Measurements from ENCODE around the gene GPR25.

Gene GPR25

DNA sequence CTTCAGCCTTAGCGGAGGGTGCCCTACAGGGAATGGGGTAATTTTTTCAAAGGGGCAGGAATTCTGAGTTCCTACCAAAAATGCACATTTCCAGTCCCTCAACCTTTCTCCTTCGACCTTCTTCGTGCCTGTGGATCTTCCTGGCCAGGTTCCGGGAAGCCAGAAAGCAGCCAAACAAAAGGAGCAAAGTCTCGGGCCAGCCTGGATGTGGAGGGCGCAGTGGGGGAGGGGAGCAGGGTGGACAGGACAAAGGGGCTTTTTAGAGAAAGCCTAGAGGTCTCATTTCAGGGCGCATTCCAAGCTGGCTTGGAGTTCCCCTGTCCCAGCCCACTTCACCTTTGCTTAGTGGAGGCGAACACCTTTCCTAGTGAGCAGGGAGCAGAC, 19.0 kb downstream of the GPR25 start:
- Mint-ChIP-seq H3K9me3 (no peaks in the 10 kb centered on the region), H3K27me3 (peaks cover 32% of the 10 kb centered on the region), H3K4me1 (peaks cover 48% of the 10 kb centered on the region), H3K27ac (ENCODE audit: low read depth) (no peak overlapping the region), H3K4me3 (peak overlapping the region; percentile 75), H3K36me3 (ENCODE audit: insufficient read depth) (peaks cover 8% of the 10 kb centered on the region)
- DNase-seq (ENCODE audit: low spot score in 2 of 2), result no peak
- no peak for ATAC-seq (replicated peaks; ENCODE audit: extremely low read depth, poor library complexity, severe bottlenecking)

DNA sequence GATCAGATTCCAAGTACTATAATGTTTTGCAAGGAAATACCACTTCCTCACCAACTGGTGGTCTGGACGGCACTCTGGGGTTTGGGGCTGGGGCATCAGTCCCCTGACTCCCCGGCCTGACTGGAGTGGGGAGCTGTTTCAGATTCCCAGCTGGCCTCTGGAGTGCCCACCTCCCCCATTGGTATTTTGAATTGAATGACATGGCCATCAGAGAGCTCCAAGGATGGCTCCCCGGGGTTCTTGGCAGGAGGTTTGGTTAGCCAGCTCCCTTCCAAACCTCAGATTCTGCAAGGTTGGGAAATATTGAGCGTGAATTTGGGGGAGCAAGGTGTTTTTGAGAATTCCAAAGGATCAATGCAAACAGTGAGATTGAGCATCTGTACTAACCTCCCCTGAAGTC, 19.8 kb downstream of the GPR25 start:
- ATAC-seq (replicated peaks; ENCODE audit: extremely low read depth, poor library complexity, severe bottlenecking) (no peak), DNase-seq (ENCODE audit: low spot score in 2 of 2) (no peak)
- H3K27me3 Mint-ChIP-seq, result peaks cover 33% of the 10 kb centered on the region
- H3K9me3 Mint-ChIP-seq, result no peaks in the 10 kb centered on the region
- no peak overlapping the region for H3K27ac Mint-ChIP-seq (ENCODE audit: low read depth)
- peaks cover 9% of the 10 kb centered on the region for H3K36me3 Mint-ChIP-seq (ENCODE audit: insufficient read depth)
- peaks cover 41% of the 10 kb centered on the region for H3K4me1 Mint-ChIP-seq
- no peak overlapping the region for H3K4me3 Mint-ChIP-seq

DNA sequence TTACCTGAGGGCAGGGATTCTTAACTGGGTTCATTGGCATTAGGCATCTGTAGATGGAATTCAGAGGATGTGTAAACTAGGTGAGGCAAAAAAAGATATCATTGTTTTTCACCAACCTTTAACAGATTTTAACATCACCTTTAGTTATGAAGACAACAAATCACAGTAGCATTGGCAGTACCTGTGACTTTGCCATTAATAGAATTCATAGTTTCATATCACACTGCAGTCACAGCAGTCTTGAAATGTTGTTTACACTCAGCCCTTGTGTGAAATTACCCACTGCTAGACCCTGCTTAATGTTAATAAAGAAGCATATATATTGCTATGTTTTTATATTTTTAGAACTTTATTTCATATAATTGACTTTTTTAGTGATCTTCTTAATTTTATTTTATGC, 20.2 kb downstream of the GPR25 start:
- Mint-ChIP-seq H3K9me3 (no peaks in the 10 kb centered on the region), H3K4me3 (no peak overlapping the region), H3K27ac (ENCODE audit: low read depth) (no peak overlapping the region), H3K27me3 (peaks cover 37% of the 10 kb centered on the region), H3K36me3 (ENCODE audit: insufficient read depth) (peaks cover 9% of the 10 kb centered on the region), H3K4me1 (peaks cover 37% of the 10 kb centered on the region)
- ATAC-seq (replicated peaks; ENCODE audit: extremely low read depth, poor library complexity, severe bottlenecking) (no peak), DNase-seq (ENCODE audit: low spot score in 2 of 2) (no peak)

DNA sequence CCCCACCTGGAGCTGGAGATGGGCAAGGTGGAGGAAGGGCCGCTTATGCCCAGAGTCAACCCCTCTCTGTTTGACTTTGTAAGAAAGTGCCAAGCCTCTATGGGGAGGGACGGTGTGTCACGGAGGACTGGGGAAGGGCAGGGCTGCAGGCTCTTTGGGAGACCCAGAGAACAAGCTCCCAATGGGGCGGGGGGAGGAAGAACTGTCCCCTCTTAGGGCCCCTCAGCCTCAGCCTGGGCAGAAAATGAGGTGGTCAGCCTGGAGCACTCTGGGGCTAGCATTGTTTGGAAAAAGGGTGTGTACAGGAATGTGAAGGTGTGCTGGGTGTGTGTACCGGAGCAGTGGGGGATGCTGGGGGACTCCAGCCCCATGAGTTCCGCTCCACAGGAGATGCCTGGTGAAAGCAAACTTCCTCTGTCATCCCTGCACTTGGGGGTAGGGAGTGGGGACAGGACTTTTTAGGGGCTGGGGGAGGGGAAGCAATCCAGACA, 20.7 kb downstream of the GPR25 start:
- Mint-ChIP-seq H3K9me3 (no peaks in the 10 kb centered on the region), H3K36me3 (ENCODE audit: insufficient read depth) (peaks cover 6% of the 10 kb centered on the region), H3K4me1 (peaks cover 32% of the 10 kb centered on the region), H3K27ac (ENCODE audit: low read depth) (no peak overlapping the region), H3K4me3 (no peak overlapping the region), H3K27me3 (peaks cover 42% of the 10 kb centered on the region)
- ATAC-seq (replicated peaks; ENCODE audit: extremely low read depth, poor library complexity, severe bottlenecking) (no peak), DNase-seq (ENCODE audit: low spot score in 2 of 2) (no peak)

DNA sequence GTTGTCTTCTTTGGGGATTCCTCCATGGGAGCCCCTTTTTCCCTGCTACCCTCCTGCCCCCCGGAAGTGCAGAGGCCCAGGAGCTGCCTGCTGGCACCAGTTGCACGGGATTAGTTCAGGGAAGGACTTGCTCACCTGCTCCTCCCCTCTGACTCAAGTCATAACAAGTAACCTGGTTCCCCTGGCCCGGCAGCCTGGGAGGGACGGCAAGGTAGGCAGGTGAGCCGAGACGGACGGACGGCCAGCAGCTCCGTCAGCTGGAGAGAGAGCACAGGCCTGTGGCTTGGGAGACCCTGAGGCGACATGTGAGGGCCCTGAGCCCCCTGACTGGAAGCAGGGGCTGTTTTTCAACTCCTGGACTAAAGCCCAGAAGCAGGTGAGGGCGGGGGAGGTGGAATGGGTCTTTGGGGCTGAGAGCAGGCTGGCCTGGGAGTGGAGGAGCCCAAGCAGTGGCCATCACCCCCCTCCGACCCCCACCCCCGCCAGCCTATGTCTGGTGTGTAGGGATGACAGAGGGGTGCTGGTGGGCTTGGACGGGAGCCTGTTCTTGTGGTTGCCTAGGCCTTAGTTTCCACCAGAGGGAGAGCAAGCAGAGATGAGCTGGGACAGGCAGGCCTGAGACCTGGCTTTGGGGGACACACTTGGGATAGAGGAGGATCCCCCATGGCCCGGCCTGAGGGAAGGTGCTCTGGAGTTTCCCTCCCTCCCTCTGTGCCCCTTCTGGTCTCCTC, 22.1 kb downstream of the GPR25 start, which contains the start of gene INAVA:
Gene INAVA, plus strand, starts transcription at position 189 of the 731 bp plus-strand sequence. CDS start 3,501 bp downstream, outside the sequence.
- Mint-ChIP-seq H3K9me3 (no peaks in the 10 kb centered on the region), H3K27ac (ENCODE audit: low read depth) (no peak within 1 kb of the TSS), H3K27me3 (peaks cover 44% of the 10 kb centered on the region), H3K4me1 (peaks cover 18% of the 10 kb centered on the region), H3K36me3 (ENCODE audit: insufficient read depth) (peaks cover 1% of the 10 kb centered on the region), H3K4me3 (no peak within 1 kb of the TSS)
- ATAC-seq (replicated peaks; ENCODE audit: extremely low read depth, poor library complexity, severe bottlenecking) (no peak), DNase-seq (ENCODE audit: low spot score in 2 of 2) (no peak)

DNA sequence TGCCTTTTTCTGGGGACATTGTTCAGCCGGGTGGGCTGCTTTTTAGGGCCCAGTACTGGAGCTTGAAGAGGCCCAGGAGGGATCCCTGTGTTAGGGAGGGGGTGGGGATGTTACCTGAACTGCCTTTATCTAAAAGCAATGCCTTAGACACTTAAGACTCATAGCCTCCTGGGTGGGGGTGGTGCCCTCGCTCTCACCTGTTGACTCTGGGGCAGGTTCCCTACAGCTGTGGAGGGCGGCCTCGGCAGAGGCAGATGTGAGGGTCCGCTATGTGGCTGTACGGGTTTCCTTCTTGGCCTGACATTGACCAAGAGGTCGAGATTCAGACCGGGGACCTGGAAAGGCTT, 22.6 kb downstream of the GPR25 start:
- ATAC-seq (replicated peaks; ENCODE audit: extremely low read depth, poor library complexity, severe bottlenecking) (no peak), DNase-seq (ENCODE audit: low spot score in 2 of 2) (no peak)
- Mint-ChIP-seq H3K4me1 (peaks cover 14% of the 10 kb centered on the region), H3K36me3 (ENCODE audit: insufficient read depth) (peaks cover 1% of the 10 kb centered on the region), H3K4me3 (no peak overlapping the region), H3K27me3 (peaks cover 44% of the 10 kb centered on the region), H3K9me3 (no peaks in the 10 kb centered on the region), H3K27ac (ENCODE audit: low read depth) (no peak overlapping the region)

DNA sequence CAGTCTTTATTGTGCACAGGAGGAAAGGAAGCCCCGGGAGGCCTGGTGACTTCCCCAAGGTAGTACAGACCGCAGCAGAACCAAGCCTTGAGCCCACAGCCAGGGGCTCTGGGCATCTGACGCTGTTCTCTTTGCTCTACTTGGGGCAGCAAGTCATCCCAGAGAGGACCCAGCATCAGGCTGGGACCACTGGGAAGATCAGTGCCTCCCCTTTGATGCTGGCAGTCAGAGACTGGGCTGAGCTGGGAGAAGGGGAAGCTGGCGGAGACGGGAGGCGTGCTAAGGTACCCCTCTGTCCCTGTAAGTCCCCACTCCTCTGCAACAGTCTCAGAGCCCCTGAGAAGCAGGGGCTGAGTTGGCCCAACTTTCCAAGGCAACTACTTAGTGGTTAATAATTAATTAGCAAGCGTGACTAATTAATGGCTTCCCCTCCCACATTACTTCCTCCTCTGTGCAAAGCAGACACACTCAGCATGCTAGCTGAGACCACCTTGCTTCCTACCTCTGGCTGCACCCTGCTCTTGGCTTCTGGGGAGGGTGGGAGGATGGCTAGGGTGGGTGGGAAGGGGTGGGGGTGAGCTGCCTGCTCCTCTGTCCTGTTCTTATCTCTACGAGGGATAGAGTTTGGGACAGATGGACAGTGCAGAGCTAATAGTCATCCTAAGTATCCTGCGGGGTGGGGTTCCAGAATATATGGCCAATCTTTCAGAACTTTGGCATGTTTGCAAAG, 23.2 kb downstream of the GPR25 start:
- no peak overlapping the region for H3K4me3 Mint-ChIP-seq
- H3K4me1 Mint-ChIP-seq, result peaks cover 9% of the 10 kb centered on the region
- no peak for ATAC-seq (replicated peaks; ENCODE audit: extremely low read depth, poor library complexity, severe bottlenecking)

DNA sequence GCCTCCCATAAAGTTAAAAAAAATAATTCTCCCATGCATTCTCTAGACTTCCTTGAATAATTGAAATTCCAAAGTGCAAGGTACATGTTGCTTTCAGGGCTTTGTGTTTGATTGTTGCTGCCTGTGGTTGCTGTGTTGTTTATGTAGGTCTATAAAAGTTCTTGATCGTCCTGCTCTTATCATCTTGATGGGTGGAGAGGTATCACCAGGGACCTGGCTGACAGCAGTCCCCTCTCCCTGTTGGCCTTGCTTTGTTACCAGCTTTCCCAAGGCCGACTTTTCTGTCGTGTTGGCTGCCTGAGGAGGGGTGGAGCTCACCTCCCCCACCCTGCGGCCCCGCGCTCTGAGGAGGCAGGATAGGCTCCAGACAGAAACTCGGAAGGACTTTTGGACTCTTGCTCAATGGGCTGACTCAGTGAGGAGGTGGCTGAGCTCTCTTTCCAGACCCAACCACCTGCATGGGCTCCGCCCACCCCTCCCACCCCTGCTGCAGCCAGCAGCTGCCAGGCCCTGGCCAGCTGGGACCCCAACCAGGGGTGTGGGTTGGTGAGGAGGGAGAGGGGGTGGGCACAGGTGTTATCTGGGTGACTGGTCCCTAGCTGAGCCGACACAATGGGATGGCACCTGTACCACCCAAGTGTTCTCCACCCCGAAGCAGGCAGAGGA, 23.9 kb downstream of the GPR25 start:
- no peak for DNase-seq (ENCODE audit: low spot score in 2 of 2)
- Mint-ChIP-seq H3K9me3 (no peaks in the 10 kb centered on the region), H3K27ac (ENCODE audit: low read depth) (no peak overlapping the region), H3K36me3 (ENCODE audit: insufficient read depth) (peaks cover 1% of the 10 kb centered on the region), H3K27me3 (peaks cover 52% of the 10 kb centered on the region), H3K4me3 (no peak overlapping the region), H3K4me1 (peaks cover 6% of the 10 kb centered on the region)
- ATAC-seq (replicated peaks; ENCODE audit: extremely low read depth, poor library complexity, severe bottlenecking), result no peak

More for the DNA sequence above, 23.2 kb downstream of the GPR25 start:
- Mint-ChIP-seq H3K27ac (ENCODE audit: low read depth) (no peak overlapping the region), H3K36me3 (ENCODE audit: insufficient read depth) (peaks cover 1% of the 10 kb centered on the region), H3K27me3 (peaks cover 46% of the 10 kb centered on the region), H3K9me3 (no peaks in the 10 kb centered on the region)
- no peak for DNase-seq (ENCODE audit: low spot score in 2 of 2)

DNA sequence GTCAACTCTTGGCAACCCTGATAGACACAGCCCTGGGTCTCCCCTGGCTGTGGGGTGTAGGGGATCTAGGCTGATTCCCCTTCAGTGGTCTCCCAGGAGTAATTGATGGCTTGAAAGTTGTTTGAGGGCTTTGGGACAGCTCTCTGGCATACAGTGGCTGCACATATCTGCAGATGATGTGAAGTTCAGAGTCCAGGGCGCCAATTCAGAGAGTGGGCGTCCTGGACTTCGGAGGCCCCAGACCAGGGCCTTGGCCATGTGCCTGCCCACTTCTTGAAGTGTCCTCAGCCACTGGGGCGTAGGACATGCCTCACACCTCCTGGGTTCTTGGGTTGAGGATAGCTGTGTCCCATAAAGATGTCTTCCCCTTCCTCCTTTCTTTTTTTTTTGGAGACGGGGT, 24.5 kb downstream of the GPR25 start:
- Mint-ChIP-seq H3K27me3 (peaks cover 51% of the 10 kb centered on the region), H3K36me3 (ENCODE audit: insufficient read depth) (peaks cover 1% of the 10 kb centered on the region), H3K27ac (ENCODE audit: low read depth) (no peak overlapping the region), H3K4me1 (no peaks in the 10 kb centered on the region), H3K4me3 (no peak overlapping the region), H3K9me3 (no peaks in the 10 kb centered on the region)
- ATAC-seq (replicated peaks; ENCODE audit: extremely low read depth, poor library complexity, severe bottlenecking) (no peak), DNase-seq (ENCODE audit: low spot score in 2 of 2) (no peak)

DNA sequence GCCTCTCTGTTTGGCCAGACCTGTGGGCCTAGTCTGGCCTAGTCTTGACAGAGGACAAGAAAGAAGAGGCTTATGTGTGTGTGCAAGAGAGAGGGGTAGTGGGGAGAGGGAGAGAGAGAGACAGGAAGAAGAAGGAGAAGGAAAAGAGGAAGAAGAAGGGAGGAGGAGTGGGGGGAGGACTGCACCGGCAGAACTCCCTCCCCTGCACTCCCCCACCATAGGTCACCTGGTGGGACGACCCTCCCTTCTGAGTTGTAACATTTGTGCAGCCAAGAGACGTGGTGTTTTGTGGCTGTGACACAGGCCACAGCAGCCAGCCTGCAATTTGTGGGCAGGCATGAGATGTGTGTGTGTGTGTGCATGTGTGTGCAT, 26.2 kb downstream of the GPR25 start:
- no peaks in the 10 kb centered on the region for H3K9me3 Mint-ChIP-seq
- ATAC-seq (replicated peaks; ENCODE audit: extremely low read depth, poor library complexity, severe bottlenecking) (no peak), DNase-seq (ENCODE audit: low spot score in 2 of 2) (no peak)
- H3K4me3 Mint-ChIP-seq, result no peak overlapping the region
- peaks cover 5% of the 10 kb centered on the region for H3K4me1 Mint-ChIP-seq
- no peak overlapping the region for H3K27ac Mint-ChIP-seq (ENCODE audit: low read depth)
- peaks cover 1% of the 10 kb centered on the region for H3K36me3 Mint-ChIP-seq (ENCODE audit: insufficient read depth)
- peaks cover 34% of the 10 kb centered on the region for H3K27me3 Mint-ChIP-seq

DNA sequence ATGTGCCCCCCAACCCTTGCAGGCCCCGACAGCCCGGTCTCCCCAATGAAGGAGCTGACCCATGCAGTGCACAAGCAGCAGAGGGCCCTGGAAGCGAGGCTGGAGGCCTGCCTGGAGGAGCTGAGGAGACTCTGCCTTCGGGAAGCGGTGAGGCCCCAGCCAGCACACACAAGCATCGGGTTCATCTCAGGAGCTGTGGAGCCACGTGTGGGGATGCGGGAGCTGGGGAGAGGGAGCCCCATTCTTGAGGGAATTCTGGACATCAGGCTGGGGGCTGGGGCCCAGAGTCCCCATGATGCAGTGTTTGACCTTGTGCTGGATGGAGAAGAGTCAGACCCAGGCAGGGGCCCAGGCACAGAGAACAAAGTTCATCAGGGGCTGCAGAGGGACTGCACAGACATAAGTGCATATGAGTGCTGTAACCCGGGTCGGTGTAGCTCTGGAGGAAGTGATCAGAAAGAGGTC, 26.7 kb downstream of the GPR25 start:
- no peak overlapping the region for H3K4me3 Mint-ChIP-seq
- H3K27me3 Mint-ChIP-seq, result peaks cover 29% of the 10 kb centered on the region
- peak overlapping the region; percentile 30 for H3K27ac Mint-ChIP-seq (ENCODE audit: low read depth)
- no peak for ATAC-seq (replicated peaks; ENCODE audit: extremely low read depth, poor library complexity, severe bottlenecking)
- no peaks in the 10 kb centered on the region for H3K9me3 Mint-ChIP-seq
- peaks cover 5% of the 10 kb centered on the region for H3K4me1 Mint-ChIP-seq
- DNase-seq (ENCODE audit: low spot score in 2 of 2), result no peak
- peaks cover 3% of the 10 kb centered on the region for H3K36me3 Mint-ChIP-seq (ENCODE audit: insufficient read depth)

DNA sequence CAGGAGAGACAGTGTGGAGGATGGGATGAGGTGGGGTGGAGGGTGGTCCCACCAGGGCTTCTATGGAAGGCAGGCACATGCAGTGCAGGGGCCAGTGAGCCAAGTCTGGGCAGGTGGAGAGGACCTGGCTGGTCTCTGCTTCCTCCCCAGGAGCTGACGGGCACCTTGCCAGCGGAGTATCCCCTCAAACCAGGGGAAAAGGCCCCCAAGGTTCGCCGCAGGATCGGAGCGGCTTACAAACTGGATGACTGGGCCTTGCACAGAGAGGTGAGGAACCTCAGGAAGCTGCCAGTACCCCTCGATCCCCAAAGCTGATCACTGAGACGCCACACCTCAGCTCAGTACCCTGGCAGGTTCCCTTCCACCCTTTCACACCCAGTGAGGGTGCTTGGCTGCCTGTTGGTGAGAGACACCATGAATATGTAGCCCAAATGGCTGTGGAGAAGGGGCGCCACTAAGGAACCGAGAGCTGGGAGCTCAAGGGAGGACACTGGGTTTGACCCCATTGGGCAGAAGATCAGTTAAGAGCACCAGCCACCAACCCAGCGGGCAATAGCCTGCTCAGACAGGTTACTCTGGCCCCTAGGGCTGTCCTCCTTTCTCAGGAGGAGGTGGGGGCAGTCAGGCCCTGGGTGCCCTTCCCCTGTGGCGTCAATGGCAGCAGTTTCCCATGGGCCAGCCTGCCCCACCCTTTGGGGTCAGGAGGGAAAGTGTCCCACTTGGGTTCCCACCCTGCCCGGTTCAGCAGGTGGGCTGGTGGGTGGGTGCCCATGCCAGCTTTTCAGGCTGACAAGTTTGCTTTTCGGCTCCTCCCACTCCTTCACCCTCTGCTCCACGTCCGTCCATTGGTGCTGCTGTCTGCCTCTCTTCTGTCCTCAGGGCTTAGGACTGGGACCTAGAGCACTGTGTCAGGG, 27.4 kb downstream of the GPR25 start:
- Mint-ChIP-seq H3K4me1 (peaks cover 9% of the 10 kb centered on the region), H3K4me3 (no peak overlapping the region), H3K36me3 (ENCODE audit: insufficient read depth) (peaks cover 3% of the 10 kb centered on the region), H3K27ac (ENCODE audit: low read depth) (peak overlapping the region; percentile 57), H3K27me3 (peaks cover 26% of the 10 kb centered on the region), H3K9me3 (no peaks in the 10 kb centered on the region)
- no peak for ATAC-seq (replicated peaks; ENCODE audit: extremely low read depth, poor library complexity, severe bottlenecking)
- DNase-seq (ENCODE audit: low spot score in 2 of 2), result no peak

All from central memory CD8-positive, alpha-beta T cell (primary cell).